Embryonic facial prominence (tissue), 1 donor: ENCODE data around the gene ASH1L.
"Not testable (repeated sequence)": the region's sequence is repeated elsewhere in the genome, so short reads cannot be mapped to it uniquely, and the experiment has no call there.

Source experiments
- DNase-seq: peaks from one replicate; pipeline ENCODE4 v3.0.0-alpha.2; 2016; ENCODE audit errors: extremely low spot score

Gene ASH1L

GRCh38 chr1:155555915-155556314, 6.7 kb downstream of the ASH1L start:
- DNase-seq = no peak

GRCh38 chr1:155553349-155553748, 9.3 kb downstream of the ASH1L start:
- no peak for DNase-seq

GRCh38 chr1:155548706-155549105, 13.9 kb downstream of the ASH1L start:
- DNase-seq = no peak

GRCh38 chr1:155540000-155540874, 22.4 kb downstream of the ASH1L start:
- DNase-seq = no peak

GRCh38 chr1:155537193-155537592, 25.4 kb downstream of the ASH1L start:
- no peak for DNase-seq

- no peak for DNase-seq
Observed at GRCh38 chr1:155531624-155532023, 31.0 kb downstream of the ASH1L start.

GRCh38 chr1:155529929-155530328, 32.7 kb downstream of the ASH1L start:
- no peak for DNase-seq

GRCh38 chr1:155529109-155529508, 33.5 kb downstream of the ASH1L start:
- DNase-seq = no peak

GRCh38 chr1:155527677-155528076, 34.9 kb downstream of the ASH1L start:
- DNase-seq = no peak

GRCh38 chr1:155526356-155526755, 36.2 kb downstream of the ASH1L start:
- no peak for DNase-seq

- DNase-seq = no peak
Observed at GRCh38 chr1:155522069-155522468, 40.5 kb downstream of the ASH1L start.

- no peak for DNase-seq
Observed at GRCh38 chr1:155518484-155518883, 44.1 kb downstream of the ASH1L start.

- DNase-seq = no peak
Observed at GRCh38 chr1:155514582-155515187, 47.9 kb downstream of the ASH1L start.

GRCh38 chr1:155513300-155513916, 49.2 kb downstream of the ASH1L start:
- no peak for DNase-seq

GRCh38 chr1:155511385-155511784, 51.2 kb downstream of the ASH1L start:
- not testable (repeated sequence) for DNase-seq

- no peak for DNase-seq
Observed at GRCh38 chr1:155509064-155509463, 53.5 kb downstream of the ASH1L start.

- DNase-seq = no peak
Observed at GRCh38 chr1:155507945-155508344, 54.7 kb downstream of the ASH1L start.

GRCh38 chr1:155505963-155506362, 56.6 kb downstream of the ASH1L start:
- DNase-seq = not testable (repeated sequence)

GRCh38 chr1:155504207-155504606, 58.4 kb downstream of the ASH1L start:
- DNase-seq = no peak

- DNase-seq = peak; percentile 16
Observed at GRCh38 chr1:155499953-155500639, 62.5 kb downstream of the ASH1L start.

- no peak for DNase-seq
Observed at GRCh38 chr1:155499263-155499662, 63.3 kb downstream of the ASH1L start.

GRCh38 chr1:155493595-155493994, 69.0 kb downstream of the ASH1L start:
- not testable (repeated sequence) for DNase-seq
